Activated T-cell treated with anti-CD3 and anti-CD28 coated beads, Interleukin-2, amount 50 U/mL, for 24 hours (primary cell): Measurements from ENCODE around the gene GTSE1.

ENCODE experiments used
- DNase-seq: peaks from one replicate; pipeline ENCODE4 v3.0.0-alpha.2; 2020
- H3K27ac Mint-ChIP-seq: 2 replicates; pipeline ENCODE4 v1.8.0; 2020; ENCODE audit warnings: mild to moderate bottlenecking, mixed read lengths
- H3K27me3 Mint-ChIP-seq: 2 replicates; pipeline ENCODE4 v1.8.0; 2020; ENCODE audit warnings: mixed read lengths
- H3K36me3 Mint-ChIP-seq: 2 replicates; pipeline ENCODE4 v1.8.0; 2020; ENCODE audit warnings: low read depth, mixed read lengths
- H3K4me1 Mint-ChIP-seq: 2 replicates; pipeline ENCODE4 v1.8.0; 2020; ENCODE audit warnings: low read depth, mixed read lengths
- H3K4me3 Mint-ChIP-seq: 2 replicates; pipeline ENCODE4 v1.8.0; 2020; ENCODE audit warnings: mild to moderate bottlenecking, moderate library complexity, mixed read lengths
- H3K9me3 Mint-ChIP-seq: 2 replicates; pipeline ENCODE4 v1.8.0; 2020; ENCODE audit warnings: mixed read lengths

The GTSE1 gene

DNA sequence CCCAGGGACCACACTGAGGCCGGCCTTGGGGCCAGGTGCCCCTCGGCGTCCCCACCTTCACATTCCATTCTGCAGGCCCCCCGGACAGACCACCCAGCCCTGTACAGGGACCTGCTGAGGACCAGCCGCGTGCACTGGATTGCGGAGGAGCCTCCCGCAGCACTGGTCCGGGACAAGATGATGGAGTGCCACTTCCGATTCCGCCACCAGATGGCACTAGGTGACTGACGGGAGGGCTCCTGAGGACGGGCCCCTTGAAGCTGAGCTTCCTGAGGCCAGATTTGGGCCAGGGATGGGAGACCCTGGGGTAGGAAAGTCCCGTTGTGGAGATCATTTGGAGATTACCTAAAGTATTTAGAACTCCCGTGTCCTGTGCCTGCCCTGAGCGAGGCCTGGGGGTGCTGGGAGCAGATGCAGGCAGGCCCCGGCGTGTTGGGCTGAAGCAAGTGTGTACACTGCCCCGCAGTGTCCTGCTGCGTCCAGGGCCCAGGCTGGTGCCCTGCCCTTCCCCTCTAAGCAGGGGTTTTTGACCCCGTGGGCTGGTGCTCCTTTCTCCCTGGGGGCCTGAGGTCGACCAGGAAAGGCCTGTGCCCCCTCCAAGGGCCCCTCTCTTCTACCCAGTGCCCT is 58.8 kb downstream of the GTSE1 start:
- no peak overlapping the region for H3K27ac Mint-ChIP-seq
- no peaks in the 10 kb centered on the region for H3K27me3 Mint-ChIP-seq
- peaks cover 89% of the 10 kb centered on the region for H3K36me3 Mint-ChIP-seq
- H3K4me1 Mint-ChIP-seq, result peaks cover 3% of the 10 kb centered on the region
- no peaks in the 10 kb centered on the region for H3K9me3 Mint-ChIP-seq
- peak; percentile 73 for DNase-seq
- no peak overlapping the region for H3K4me3 Mint-ChIP-seq

DNA sequence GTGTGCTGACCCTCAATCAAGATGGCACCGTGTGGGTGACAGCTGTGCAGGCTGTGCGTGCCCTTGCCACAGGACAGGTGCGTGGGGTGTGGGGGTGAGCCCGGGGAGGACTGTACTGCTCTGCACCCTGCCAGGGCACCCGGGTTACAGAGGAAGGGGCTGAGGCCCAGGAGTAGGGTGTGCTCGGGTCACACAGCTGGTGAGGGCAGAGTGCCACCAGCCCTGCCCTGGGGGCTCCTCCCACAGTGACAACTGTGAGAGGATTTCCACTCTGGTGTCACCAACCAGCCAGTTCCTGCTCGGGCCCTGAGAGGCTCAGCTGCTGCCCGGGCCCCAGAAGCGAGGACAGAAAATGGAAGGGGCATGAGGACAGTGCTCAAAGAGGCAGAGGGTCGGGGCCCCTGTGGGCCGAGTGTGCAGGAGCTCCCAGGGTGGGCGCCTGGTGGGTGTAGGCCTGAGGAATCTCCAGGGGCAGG is 59.4 kb downstream of the GTSE1 start:
- Mint-ChIP-seq H3K27ac (no peak overlapping the region), H3K4me1 (peaks cover 3% of the 10 kb centered on the region), H3K9me3 (no peaks in the 10 kb centered on the region), H3K27me3 (no peaks in the 10 kb centered on the region), H3K36me3 (peaks cover 84% of the 10 kb centered on the region), H3K4me3 (no peak overlapping the region)
- no peak for DNase-seq

DNA sequence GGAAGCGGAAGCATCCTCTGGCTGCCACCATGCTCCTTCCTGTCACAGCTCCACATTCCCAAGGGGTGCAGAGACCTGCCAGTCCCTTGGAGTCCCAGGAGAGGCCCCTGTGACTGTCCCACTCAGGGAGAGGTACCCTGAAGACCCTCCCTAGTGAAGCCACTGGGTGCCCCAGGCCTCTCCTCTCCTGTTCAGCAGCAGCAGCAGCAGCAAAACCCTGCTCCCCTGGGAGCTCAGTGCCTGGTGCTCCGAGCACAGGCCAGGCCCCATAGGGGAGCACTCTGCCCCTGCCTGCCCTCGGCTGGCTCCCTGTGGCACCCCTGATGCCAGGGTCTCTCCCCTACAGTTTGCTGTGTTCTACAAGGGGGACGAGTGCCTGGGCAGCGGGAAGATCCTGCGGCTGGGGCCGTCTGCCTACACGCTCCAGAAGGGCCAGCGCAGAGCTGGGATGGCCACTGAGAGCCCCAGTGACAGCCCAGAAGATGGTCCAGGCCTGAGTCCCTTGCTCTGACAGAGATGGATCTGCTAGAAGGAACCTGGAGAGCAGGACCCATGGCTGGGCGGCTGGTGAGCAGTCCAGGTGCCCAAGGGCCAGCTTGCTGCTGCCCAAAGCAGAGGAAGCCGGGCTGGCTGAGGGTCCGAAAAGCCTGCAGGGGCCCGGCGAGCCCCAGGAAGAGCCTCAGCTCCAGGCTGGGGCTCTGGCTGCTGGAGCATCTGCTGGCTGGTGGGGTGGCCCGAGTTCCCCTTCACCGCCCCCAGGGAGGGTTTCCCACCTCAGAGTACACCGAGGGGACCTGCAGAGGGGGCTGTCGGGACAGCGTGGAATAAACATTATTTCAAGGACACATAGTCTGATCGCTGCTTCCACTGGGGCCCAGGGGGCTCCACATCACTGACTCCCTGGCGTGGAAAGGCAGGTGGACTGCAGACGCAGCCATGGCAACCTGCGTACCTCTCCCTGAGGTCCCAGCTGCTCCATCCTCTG is 60.1 kb downstream of the GTSE1 start:
- no peak overlapping the region for H3K4me3 Mint-ChIP-seq
- H3K36me3 Mint-ChIP-seq, result peaks cover 76% of the 10 kb centered on the region
- no peaks in the 10 kb centered on the region for H3K9me3 Mint-ChIP-seq
- H3K4me1 Mint-ChIP-seq, result peaks cover 3% of the 10 kb centered on the region
- H3K27me3 Mint-ChIP-seq, result no peaks in the 10 kb centered on the region
- no peak for DNase-seq
- no peak overlapping the region for H3K27ac Mint-ChIP-seq

DNA sequence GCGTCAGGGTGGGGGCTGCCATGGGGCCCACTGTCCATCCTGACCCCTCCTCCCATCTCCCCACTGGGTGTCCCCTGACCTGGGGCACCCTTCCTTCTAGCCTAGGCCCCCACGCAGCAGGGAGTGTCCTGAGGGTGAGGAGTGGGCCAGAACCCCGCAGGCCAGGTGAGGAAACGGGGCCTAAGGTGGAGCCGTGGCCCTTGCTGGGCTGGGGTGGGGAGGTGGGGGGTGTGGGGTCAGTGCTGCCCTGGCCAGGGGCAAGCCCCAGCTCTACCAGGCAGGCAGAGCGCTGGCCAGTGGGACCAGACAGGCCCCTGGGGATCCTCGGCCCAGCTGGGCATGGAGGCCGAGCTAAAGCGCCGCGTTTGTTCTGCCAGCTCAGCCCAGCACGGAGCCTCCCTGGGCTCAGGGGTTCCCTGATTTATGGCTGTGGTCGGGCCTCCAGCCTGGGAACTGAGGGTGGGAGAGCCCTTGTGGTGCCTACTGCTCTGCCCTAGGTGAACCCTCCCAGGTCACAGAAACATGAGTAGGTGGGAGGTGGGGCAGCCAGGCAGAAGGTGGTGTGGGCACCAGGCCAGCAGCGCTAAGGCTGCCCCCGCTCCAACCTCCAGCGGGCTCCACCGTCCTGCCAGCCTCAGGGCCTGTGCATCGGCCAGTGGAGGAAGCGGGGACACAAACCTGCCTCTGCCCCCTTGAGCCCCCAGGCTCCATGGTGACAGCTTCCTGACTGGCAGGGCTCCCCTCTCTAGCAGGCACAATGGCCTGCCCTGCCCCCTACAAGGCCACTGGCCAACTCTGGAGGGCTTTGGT is 61.2 kb downstream of the GTSE1 start:
- no peak overlapping the region for H3K4me3 Mint-ChIP-seq
- no peaks in the 10 kb centered on the region for H3K9me3 Mint-ChIP-seq
- H3K4me1 Mint-ChIP-seq, result no peaks in the 10 kb centered on the region
- no peak overlapping the region for H3K27ac Mint-ChIP-seq
- no peak for DNase-seq
- H3K27me3 Mint-ChIP-seq, result no peaks in the 10 kb centered on the region
- peaks cover 65% of the 10 kb centered on the region for H3K36me3 Mint-ChIP-seq

DNA sequence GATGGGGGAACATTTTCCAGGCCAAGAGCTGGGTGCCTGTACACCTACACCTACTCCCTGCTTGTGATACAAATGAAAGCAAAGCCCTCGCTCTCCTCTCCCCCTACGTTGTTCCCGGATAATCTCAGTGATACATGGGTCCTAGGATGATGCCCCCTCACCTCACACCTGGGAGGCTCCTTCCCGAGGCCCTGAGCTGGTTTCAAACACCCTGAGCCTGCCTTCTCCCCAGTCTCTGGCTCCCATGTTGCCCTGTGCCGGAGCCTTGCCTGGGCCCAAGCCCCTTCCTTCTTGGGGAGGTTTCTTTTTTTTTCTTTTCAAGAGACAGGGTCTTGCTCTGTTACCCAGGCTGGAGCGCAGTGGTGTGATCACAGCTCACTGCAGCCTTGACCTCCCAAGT is 62.1 kb downstream of the GTSE1 start:
- Mint-ChIP-seq H3K27ac (no peak overlapping the region), H3K36me3 (peaks cover 56% of the 10 kb centered on the region), H3K4me1 (no peaks in the 10 kb centered on the region), H3K9me3 (no peaks in the 10 kb centered on the region), H3K27me3 (peaks cover 3% of the 10 kb centered on the region), H3K4me3 (no peak overlapping the region)
- no peak for DNase-seq

DNA sequence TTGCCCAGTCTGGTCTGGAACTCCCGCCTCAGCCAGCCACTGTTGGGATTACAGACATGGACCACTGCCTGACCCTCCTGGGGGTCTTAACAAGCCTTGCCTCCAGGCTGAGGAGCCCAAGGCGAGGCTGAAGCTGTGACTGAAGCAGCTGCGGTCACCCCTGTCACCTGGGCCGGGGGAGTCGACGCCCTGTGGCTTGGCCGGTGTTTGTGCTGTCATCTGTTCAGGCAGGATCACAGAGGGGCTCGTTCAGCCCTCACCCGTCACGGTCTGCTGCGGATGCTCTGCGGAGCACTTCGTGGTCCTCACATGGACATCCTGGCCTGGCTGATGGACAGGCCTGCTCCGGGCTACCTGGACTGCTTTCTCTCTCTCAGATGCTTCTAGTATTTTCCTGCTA is 62.7 kb downstream of the GTSE1 start:
- peaks cover 3% of the 10 kb centered on the region for H3K27me3 Mint-ChIP-seq
- H3K4me1 Mint-ChIP-seq, result no peaks in the 10 kb centered on the region
- H3K27ac Mint-ChIP-seq, result no peak overlapping the region
- H3K9me3 Mint-ChIP-seq, result no peaks in the 10 kb centered on the region
- no peak overlapping the region for H3K4me3 Mint-ChIP-seq
- no peak for DNase-seq
- peaks cover 50% of the 10 kb centered on the region for H3K36me3 Mint-ChIP-seq

DNA sequence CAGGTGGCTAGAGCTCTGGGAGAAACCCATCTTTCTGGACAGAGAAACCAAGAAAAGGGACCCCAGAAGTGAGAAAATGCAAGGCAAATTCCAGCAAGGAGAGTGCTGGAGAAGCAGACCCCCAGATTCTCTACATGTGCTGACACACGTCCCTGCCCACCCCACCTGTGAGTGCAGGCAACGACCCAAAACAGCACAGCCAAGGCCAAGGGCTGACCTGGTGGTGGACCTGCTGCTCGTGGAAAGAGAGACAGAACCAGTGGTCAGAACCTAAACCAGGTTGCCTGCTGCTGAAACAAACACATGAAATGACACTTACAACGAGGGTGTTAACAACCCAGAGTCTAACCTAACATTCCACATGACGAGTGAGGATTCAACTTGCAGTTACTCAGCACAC is 63.4 kb downstream of the GTSE1 start:
- H3K4me3 Mint-ChIP-seq, result no peak overlapping the region
- H3K36me3 Mint-ChIP-seq, result peaks cover 43% of the 10 kb centered on the region
- H3K27me3 Mint-ChIP-seq, result peaks cover 3% of the 10 kb centered on the region
- H3K9me3 Mint-ChIP-seq, result no peaks in the 10 kb centered on the region
- no peak overlapping the region for H3K27ac Mint-ChIP-seq
- H3K4me1 Mint-ChIP-seq, result no peaks in the 10 kb centered on the region
- DNase-seq, result no peak

DNA sequence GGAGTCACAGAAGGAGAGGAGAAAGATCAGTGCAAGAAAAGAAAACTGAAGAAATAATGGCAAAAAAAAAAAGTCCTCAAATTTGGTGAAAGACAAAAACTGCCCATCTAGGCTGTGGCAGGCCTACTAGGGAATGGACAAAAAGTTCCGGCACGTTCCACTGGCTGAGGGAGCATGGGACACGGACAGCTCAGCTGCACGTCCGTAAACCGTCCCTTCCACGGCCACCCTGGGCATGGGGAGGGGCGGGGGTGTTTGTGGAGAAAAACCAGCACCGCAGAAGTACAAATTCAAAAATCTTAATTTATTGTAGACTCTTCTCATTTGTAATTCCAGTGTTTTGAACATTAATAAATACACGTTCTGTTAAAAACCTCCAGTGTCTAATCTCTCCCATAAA is 64.2 kb downstream of the GTSE1 start:
- H3K27ac Mint-ChIP-seq, result no peak overlapping the region
- DNase-seq, result no peak
- peaks cover 35% of the 10 kb centered on the region for H3K36me3 Mint-ChIP-seq
- no peaks in the 10 kb centered on the region for H3K4me1 Mint-ChIP-seq
- peaks cover 3% of the 10 kb centered on the region for H3K27me3 Mint-ChIP-seq
- H3K4me3 Mint-ChIP-seq, result no peak overlapping the region
- no peaks in the 10 kb centered on the region for H3K9me3 Mint-ChIP-seq

DNA sequence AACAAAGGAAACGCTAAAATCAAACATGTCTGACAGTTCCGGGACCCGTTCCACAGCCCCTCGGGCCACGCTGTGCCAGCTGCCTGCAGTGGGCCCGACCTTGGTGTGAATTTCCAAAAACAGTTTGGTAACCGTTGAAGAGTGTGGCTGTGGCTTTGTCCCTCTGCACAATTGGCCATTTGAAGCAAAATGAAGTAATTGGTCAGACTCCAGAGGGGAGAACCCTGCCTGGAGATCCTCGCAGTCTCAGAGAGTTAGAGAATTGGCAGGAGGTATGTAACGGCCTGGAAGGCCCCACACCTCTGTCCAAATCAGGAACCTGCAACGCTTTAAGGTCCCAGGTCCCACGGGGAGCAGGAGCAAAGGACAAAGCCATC is 65.1 kb downstream of the GTSE1 start:
- Mint-ChIP-seq H3K27ac (no peak overlapping the region), H3K36me3 (peaks cover 26% of the 10 kb centered on the region), H3K4me1 (no peaks in the 10 kb centered on the region), H3K27me3 (peaks cover 3% of the 10 kb centered on the region), H3K4me3 (no peak overlapping the region), H3K9me3 (no peaks in the 10 kb centered on the region)
- no peak for DNase-seq

DNA sequence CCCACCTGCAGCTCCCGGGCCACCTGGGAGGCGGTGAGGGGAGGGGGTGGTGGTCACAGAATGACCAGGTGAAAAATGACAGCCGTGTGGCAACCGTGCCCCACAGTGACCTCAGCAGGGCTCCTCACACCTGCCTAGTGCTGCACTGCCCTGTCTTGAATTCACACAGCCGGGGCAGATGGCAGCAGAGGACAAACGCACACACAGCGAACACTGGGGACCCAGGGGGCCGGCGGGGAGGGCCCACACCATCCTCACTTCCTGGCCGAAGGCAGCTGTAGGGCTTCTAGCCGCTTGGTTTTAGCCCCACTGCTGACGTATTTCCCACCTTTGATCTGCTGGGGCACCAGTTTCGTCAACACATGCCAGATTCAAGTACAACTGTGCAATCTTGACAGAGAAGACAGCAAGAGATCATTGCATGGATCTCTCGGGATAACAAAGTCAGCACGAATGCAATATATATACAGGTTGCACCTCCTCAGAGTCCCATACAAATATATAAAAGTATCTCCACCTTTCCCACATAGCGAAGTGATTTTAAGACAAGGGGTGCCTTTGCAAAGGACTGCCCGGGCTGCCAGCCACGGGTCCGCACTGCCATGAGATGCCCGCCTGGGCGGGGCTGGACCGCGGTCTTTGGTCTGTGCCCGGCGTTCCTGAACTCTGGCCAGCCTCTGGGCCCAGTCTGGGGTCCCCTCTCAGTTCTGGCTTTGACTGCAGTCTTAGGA is 65.7 kb downstream of the GTSE1 start:
- no peak for DNase-seq
- no peak overlapping the region for H3K27ac Mint-ChIP-seq
- H3K9me3 Mint-ChIP-seq, result no peaks in the 10 kb centered on the region
- H3K36me3 Mint-ChIP-seq, result peaks cover 21% of the 10 kb centered on the region
- H3K4me3 Mint-ChIP-seq, result no peak overlapping the region
- H3K4me1 Mint-ChIP-seq, result no peaks in the 10 kb centered on the region
- H3K27me3 Mint-ChIP-seq, result peaks cover 3% of the 10 kb centered on the region

DNA sequence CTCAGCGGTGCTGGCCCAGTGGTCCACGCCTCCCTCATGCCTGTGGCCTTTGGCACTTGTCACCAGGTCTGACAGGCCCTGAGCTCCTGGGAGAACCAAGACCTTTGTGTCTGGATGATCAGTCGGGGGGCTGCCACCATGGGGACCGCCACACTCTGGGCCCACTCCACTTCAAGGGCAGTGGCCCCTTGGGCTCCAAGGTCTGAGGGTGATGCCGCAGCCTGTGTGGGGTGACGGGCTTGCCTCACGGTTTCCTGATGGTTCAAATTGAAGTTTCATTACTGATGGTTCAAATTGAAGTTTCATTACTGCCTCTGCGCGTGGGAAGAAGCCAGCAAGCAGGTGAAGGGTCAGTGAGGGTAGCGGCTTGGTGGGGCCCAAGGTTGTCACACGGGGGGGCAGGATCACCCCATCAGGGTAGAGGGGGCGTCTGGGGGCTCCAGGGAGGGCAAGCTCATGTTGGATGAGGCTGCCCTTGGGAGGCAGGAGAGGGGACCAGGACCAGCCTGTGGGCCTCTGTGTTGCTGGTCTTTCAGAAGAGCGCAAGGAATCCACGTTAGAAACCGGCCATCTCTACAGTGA is 66.4 kb downstream of the GTSE1 start:
- DNase-seq, result no peak
- Mint-ChIP-seq H3K4me1 (no peaks in the 10 kb centered on the region), H3K4me3 (no peak overlapping the region), H3K36me3 (peaks cover 18% of the 10 kb centered on the region), H3K27ac (no peak overlapping the region), H3K27me3 (peaks cover 6% of the 10 kb centered on the region), H3K9me3 (no peaks in the 10 kb centered on the region)

DNA sequence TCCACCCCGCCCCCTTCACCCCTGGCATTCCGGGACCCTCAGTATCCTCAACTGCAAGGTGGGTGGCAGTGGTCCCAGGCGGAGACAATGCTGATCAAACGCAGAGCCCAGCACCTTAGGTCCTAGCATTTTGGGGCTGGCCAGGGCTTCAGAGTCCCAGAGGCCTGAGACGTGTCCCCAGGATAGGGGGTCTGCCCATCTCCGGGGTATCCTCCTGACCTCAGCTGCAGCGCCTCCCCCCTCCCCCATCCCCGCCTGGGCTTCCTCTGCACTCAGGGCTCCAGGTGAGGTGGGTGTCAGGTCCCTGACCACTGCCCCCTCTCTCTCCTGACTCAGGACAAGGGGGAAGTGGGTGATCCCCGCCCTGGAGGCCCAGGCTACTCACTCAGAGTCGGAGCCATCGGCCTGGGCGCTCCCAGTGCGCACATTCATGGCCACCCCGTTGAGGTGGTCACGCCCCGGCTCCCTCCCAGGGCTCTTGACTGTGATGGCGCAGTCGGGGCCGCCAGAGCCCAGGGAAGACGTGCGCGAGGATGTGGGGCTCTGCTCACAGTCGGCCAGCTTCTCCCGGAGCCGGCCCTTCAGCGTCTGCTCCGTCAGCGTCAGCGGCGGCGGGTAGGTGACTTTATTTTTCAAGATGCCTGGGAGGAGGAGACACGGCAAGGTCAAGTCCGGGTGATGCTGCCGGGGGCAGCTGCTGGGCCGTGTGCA is 67.1 kb downstream of the GTSE1 start:
- no peaks in the 10 kb centered on the region for H3K4me1 Mint-ChIP-seq
- no peaks in the 10 kb centered on the region for H3K9me3 Mint-ChIP-seq
- peaks cover 6% of the 10 kb centered on the region for H3K27me3 Mint-ChIP-seq
- DNase-seq, result no peak
- no peak overlapping the region for H3K27ac Mint-ChIP-seq
- peaks cover 11% of the 10 kb centered on the region for H3K36me3 Mint-ChIP-seq
- no peak overlapping the region for H3K4me3 Mint-ChIP-seq

DNA sequence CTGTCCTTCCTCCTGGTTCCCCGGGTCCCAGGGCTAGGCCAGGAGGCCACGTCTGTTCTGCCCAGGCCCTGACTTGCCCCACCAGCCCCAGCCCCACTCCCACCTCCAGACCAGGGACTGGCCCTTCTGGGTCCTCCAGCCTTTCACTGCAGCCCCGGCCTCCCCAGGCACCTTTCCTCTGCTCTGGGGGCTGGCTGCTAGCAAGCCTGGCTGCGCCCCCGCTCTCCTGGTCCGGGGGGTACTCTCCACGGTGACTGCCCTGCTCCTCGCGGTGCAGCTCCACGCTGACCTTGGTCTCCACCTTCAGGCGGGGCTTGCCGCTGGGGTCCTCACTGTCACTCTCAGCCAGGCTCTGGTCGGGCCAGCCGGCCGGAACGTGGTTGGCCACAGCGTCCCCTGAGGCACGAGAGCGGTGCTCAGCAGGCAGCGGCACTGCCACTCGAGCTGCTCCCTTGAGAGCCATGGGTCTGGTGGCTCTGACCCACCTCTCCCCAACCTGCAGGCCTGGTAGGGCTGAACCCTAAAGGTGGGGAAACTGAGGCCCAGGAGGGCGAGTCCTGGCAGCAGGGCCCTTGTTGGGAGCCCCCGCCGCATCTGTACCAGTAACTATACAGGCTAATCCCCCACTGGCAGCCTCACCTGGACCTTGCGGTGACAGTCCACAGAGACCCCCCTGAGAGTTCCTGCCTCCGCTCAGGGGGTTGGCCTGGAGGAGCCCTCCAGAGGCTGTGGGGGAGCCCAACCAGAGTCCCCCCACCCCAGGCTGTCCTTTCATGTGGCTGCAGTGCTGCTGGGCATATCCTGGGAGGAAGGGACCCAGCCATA is 67.9 kb downstream of the GTSE1 start:
- Mint-ChIP-seq H3K4me3 (no peak overlapping the region), H3K27me3 (peaks cover 6% of the 10 kb centered on the region), H3K4me1 (no peaks in the 10 kb centered on the region), H3K27ac (no peak overlapping the region), H3K9me3 (no peaks in the 10 kb centered on the region), H3K36me3 (peaks cover 3% of the 10 kb centered on the region)
- DNase-seq, result no peak
